Hippocampal formation (tissue), 2 donors: Measurements from ENCODE around the gene MRPL10.

Experiments used
- DNase-seq, 2 donors: peaks; one replicate each; lab custom pipeline; 2025; lab: John Stamatoyannopoulos, UW

MRPL10 gene

GRCh38 chr17:47812146-47812920 is 19.0 kb downstream of the MRPL10 start:
- DNase-seq, result no peak

- no peak for DNase-seq
Measured at GRCh38 chr17:47811709-47812108, 19.6 kb downstream of the MRPL10 start.

GRCh38 chr17:47810901-47811635 is 20.3 kb downstream of the MRPL10 start:
- no peak for DNase-seq

- DNase-seq, result no peak
Measured at GRCh38 chr17:47810200-47810821, 21.0 kb downstream of the MRPL10 start.

GRCh38 chr17:47808830-47809480 is 22.4 kb downstream of the MRPL10 start:
- DNase-seq, result no peak

- DNase-seq, result no peak
Measured at GRCh38 chr17:47808036-47808829, 23.1 kb downstream of the MRPL10 start.

GRCh38 chr17:47807421-47807820 is 23.9 kb downstream of the MRPL10 start:
- DNase-seq, result no peak

- DNase-seq, result no peak
Measured at GRCh38 chr17:47806913-47807255, 24.5 kb downstream of the MRPL10 start.

- DNase-seq, result no peak
Measured at GRCh38 chr17:47806026-47806912, 25.1 kb downstream of the MRPL10 start.

GRCh38 chr17:47804461-47804860 is 26.9 kb downstream of the MRPL10 start:
- no peak for DNase-seq

GRCh38 chr17:47803751-47804150 is 27.6 kb downstream of the MRPL10 start:
- no peak for DNase-seq

- DNase-seq, result no peak
Measured at GRCh38 chr17:47803201-47803600, 28.1 kb downstream of the MRPL10 start.

- DNase-seq, result no peak
Measured at GRCh38 chr17:47802341-47803022, 28.9 kb downstream of the MRPL10 start.

GRCh38 chr17:47801906-47802305 is 29.4 kb downstream of the MRPL10 start:
- no peak for DNase-seq

- no peak for DNase-seq
Measured at GRCh38 chr17:47801176-47801765, 30.1 kb downstream of the MRPL10 start.

GRCh38 chr17:47800686-47801085 is 30.7 kb downstream of the MRPL10 start:
- no peak for DNase-seq

GRCh38 chr17:47797797-47798196 is 33.5 kb downstream of the MRPL10 start:
- DNase-seq, result no peak

- no peak for DNase-seq
Measured at GRCh38 chr17:47792979-47793378, 38.4 kb downstream of the MRPL10 start.

- no peak for DNase-seq
Measured at GRCh38 chr17:47792457-47792856, 38.9 kb downstream of the MRPL10 start.

- DNase-seq, result no peak
Measured at GRCh38 chr17:47791025-47791424, 40.3 kb downstream of the MRPL10 start.
